Stimulated activated CD4-positive, alpha-beta T cell treated with anti-CD3 and anti-CD28 coated beads, Interleukin-2, amount 100 ng/mL, for 48 hours (primary cell): ENCODE data around the gene HSP90AB1.
A peak's percentile ranks its signal among the peaks of the same experiment; 100 is the strongest.

Experiments used
- DNase-seq, 2 donors: peaks; one replicate each; pipeline ENCODE4 v3.0.0-alpha.2; 2020

HSP90AB1 gene

DNA sequence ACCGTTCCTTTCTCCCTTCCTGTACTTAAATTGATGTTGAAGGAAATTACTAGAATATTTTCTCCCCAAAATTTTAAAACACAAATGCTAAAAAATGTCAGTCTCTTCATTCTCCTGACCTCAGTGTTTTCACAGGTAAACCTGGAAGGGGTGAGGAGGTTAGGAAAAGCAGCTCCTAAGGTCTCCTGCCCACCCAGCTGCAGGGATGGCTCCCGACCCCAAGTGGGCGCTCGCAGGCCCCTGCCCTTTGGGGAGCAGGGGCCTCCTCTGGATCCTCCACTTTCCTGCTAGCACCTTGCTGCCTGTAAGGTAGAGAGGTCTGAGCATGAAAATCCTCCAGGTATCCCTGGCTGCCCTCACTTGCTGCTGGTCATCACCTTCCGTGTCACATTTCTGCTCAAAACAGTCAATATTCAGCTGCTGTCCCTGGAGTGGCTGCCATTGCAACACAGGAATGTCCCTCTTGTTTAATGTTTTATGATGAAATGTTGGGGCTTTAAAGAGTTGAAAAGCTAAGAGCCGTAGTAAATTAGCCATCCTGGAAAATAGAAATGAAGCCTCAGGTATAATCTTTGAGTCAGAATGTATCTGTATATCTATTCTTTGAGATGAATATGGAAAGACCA, 10.9 kb upstream of the HSP90AB1 start:
- no peak for DNase-seq

DNA sequence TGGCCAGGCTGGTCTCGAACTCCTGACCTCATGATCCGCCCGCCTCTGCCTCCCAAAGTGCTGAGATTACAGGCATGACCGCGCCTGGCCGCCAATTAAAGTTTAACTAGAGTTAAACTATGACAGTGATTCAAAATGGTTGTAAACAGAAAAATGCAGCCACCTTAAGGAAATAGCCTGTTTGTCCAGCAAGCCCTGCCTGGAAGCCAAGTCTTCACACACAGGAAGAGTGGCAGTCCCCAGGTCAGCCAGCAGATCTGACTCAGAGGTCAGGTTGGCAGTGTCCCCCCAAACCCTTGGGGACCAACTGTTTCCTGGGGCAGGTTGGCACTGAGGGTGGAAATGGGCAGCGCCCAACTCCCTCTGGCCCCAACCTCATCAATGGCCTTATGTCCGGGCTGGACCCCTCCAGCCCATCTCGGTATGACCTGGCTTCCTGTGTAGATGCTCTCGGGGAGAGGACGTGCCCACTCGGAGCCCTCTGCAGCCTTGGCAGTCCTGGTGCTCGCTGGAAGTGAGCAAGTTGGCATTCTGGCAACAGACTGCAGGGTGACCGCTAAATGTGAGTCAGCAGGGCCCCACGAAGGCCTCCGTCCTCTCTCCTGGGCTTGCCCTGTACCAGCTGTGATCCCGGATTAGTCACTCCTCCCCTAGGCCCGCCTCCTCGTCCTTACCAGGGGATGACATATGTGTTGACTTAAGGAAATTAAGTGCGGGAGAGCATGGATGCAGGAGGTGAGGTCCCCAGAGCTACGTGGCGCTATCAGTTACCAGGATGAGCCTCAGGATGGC, 9.7 kb upstream of the HSP90AB1 start:
- peak; percentile 49 to 51 for DNase-seq

DNA sequence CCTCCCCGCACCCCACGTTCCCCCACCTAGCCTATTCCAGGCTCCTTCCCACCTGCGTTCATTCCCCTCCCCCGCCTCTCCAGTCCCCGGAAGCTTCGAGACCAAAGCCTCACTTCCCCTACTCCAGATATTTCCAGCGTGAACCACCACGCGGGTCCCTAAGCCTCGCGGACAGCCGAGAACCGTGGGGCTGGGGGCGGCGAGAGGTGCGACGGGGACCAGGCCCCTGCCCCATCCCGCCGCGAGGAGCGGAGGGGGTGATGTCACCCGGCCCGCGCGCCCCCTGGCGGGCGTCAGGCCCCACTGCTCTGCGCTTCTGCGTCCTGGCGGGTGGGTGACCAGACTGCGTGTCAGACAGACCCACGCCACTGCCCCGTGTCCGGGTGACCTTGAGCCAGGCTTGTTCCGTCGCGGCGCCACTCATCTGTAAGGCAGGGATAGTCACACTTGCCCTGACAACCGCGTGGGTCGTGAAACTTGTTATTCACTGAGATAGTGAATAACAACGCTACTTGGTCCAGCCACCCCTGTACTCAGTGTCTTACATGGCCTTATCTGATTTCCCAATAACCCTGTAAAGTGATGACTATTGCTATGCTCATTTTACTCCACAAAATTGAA, 9.0 kb upstream of the HSP90AB1 start:
- DNase-seq: peak; percentile 75 to 78

DNA sequence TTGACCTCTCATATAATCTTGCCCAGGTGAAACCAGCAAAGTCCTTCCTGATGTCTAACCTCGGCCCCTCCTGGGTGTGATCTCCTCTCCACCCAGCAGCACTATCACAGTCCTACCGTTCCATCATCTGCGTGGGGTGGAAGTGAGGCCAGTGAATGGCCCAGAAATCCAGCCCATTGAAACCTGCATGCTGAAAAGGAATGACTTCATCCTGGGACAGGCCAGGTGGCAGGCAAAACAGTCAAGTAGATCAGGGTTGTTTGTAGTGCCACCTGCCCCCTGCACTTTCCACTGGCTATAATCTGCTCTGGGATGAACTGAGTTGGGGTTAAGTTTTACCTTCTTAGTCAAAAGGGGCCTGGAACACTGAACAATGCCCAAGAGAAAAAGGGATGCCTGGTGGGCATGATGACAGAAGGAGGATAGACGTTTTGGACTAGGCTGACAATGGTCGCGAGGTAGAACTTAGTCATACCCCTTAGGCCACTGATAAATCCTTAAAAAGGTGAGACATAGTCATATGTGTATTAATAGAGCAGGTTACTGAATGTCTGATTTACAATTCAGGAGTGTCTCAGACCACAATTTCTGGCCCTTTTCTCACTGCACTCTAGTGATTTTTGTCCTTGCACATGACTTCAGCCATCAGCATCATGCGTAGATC, 8.1 kb upstream of the HSP90AB1 start:
- no peak for DNase-seq

DNA sequence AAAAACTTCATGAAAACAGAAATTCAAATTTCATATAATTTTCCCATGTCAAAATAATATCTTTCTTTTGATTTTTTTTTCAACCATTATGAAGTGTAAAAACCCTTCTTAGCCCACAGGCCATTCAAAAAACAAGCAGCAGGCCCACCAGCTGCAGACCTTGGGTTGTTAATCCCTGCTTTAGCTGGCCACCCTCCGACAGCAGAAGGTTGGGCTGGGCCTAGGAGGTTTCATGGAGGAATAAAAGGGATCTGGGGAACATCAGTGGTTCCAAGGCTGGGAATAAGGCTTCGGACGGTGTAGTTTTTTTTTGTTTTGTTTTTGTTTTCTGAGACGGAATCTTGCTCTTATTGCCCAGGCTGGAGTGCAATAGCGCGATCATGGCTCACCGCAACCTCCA, 3.6 kb upstream of the HSP90AB1 start:
- DNase-seq: no peak

DNA sequence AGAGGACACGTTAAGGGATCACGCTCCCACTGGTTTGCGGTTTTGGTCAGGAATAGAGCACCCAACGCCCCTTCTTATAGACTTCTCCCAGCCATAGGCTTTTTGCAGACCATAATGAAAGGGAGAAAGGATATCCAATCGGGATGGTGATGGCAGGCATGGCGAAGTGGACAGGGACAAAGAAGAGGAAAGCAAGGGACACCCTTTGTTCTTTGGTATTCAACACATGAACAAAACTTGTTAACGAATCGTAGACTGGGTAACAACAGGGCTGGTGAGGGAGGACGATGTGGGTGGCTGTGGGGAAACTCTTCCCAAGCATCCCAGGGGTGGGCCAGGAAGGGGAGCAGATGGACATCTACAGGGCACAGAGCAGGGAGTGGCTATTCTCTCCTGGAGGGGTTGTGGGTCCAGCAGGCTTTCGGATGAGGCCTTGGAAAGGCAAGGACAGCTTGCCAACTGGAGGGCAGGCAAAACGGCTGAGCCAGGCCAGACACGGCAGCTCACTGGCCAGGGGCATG, 1.4 kb upstream of the HSP90AB1 start:
- DNase-seq: no peak

DNA sequence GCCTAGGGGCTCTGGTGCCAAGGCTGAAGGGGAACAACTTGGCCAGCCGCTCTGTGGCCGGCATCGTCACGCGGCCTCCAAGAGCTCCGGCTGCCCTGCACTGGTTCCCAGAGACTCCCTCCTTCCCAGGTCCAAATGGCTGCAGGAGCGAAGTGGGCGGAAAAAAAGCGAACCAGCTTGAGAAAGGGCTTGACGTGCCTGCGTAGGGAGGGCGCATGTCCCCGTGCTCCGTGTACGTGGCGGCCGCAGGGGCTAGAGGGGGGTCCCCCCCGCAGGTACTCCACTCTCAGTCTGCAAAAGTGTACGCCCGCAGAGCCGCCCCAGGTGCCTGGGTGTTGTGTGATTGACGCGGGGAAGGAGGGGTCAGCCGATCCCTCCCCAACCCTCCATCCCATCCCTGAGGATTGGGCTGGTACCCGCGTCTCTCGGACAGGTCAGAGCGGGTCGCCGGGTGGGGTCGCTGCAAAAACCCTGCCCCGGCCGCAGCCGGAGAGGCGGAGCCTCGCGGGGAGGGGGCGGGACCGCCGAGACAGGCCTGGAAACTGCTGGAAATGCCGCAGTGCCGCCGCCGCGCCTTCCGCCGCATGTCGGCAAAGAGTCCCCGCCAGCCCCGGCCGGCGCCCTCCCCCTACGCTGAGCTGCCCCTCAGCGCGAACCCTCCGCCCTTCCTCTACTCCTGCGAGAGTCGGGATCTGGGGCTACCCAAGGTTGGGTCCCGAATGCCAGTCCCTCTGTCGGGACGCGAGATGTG, 814 bp upstream of the HSP90AB1 start:
- DNase-seq: peak; percentile 84 to 85

DNA sequence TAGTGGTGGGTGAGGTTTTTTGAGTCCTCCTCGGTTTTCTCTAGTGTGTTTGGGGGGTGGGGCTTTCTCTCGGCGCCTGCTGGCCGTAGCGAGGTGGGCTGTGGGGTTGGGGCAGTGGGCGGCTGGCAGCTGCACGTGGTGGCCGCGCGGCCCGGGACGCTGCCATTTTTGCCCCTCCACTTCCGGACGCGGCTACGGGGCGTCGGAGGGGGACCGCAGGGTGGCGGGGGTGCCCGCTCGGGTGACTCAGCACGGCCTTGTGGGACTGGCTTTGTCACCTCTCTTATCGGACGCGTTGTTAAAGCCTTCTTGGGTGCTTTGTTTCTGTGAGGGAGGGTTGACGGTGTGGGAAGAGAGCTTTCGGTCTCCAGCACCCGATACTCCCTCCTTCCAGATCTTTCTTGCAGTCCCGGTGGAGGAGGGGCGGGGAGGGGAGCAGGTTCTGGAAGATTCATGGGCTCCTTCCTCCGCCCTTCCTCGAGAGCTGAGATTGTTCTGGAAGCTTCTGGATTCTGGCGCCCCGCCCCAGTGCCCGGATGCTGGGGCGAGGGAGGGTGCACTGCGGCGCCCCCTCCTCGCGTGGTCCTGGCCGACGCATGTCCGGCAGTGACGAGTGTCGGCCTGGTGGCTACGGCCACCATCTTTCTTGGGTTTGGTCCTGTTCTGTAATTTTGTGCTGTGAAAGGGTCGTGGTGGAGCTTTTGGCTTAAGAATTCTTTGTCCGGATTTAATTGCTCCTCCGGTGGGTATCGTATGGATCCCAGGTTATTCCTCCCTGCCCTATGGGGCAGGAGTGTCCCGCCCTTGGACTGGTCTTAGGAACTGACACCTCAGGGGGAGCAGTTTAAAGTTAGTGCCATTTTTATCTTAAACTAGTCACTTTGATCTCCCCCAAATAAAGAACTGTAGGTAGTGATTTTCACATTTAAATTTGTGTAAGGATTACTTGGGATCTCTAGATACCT, 719 bp downstream of the HSP90AB1 start:
- peak; percentile 76 to 86 for DNase-seq

DNA sequence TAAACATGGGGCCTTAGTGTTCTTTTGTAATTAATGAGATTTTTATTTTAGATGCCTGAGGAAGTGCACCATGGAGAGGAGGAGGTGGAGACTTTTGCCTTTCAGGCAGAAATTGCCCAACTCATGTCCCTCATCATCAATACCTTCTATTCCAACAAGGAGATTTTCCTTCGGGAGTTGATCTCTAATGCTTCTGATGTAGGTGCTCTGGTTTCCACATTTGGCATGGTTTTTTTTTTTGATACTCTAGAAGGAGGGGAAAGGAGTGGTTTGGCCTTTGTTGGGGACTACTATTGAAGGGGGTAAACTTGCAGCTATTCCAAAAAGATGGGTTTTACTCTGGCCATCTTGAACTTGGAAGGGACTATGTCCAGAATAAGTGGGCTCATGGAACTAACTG, 1.7 kb downstream of the HSP90AB1 start:
- no peak for DNase-seq

DNA sequence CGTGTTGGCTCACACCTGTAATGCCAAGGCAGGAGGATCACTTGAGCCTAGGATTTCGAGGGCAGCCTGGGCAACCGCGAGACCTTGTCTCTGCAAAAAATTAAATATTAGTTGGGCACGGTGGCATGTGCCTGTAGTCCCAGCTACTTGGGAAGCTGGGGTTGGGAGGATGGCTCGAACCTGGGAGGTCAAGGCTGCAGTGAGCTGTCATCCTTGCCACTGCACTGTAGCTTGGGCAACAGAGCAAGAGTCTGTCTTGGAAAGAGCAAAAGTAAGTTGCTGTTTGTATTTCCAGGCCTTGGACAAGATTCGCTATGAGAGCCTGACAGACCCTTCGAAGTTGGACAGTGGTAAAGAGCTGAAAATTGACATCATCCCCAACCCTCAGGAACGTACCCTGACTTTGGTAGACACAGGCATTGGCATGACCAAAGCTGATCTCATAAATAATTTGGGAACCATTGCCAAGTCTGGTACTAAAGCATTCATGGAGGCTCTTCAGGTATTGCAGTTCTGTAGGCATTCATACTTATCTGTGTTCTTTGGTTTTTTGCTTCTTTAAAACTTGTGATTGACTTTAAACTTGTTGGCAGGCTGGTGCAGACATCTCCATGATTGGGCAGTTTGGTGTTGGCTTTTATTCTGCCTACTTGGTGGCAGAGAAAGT, 2.3 kb downstream of the HSP90AB1 start:
- no peak for DNase-seq

DNA sequence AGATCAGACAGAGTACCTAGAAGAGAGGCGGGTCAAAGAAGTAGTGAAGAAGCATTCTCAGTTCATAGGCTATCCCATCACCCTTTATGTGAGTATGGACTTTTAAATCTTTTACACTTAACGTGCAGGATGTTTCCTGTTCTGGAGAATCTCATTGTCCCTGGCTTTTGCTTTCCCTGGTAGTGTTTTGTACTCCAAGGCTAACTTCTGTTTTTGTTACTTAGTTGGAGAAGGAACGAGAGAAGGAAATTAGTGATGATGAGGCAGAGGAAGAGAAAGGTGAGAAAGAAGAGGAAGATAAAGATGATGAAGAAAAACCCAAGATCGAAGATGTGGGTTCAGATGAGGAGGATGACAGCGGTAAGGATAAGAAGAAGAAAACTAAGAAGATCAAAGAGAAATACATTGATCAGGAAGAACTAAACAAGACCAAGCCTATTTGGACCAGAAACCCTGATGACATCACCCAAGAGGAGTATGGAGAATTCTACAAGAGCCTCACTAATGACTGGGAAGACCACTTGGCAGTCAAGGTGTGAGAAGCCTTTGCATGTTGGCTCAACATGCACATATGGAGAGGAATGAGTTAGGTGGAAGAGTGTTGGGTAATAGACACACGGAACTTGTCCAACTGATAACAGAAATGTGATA, 3.3 kb downstream of the HSP90AB1 start:
- no peak for DNase-seq

DNA sequence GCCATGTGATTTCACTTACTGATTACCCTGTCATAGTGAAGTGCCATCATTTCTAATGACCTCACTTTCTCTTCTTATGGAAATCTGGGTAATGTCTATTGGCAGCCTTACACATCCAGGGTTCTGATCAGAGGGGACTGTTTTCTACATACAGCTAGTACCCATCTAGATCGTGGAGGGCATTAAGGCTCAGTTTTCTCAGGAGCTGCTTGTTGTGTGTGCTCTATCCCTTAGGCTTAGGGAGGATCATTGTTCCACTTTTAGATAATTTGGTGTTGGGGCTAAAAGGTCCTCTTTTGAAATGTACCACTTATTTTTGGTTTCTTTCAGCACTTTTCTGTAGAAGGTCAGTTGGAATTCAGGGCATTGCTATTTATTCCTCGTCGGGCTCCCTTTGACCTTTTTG, 3.8 kb downstream of the HSP90AB1 start:
- no peak for DNase-seq

DNA sequence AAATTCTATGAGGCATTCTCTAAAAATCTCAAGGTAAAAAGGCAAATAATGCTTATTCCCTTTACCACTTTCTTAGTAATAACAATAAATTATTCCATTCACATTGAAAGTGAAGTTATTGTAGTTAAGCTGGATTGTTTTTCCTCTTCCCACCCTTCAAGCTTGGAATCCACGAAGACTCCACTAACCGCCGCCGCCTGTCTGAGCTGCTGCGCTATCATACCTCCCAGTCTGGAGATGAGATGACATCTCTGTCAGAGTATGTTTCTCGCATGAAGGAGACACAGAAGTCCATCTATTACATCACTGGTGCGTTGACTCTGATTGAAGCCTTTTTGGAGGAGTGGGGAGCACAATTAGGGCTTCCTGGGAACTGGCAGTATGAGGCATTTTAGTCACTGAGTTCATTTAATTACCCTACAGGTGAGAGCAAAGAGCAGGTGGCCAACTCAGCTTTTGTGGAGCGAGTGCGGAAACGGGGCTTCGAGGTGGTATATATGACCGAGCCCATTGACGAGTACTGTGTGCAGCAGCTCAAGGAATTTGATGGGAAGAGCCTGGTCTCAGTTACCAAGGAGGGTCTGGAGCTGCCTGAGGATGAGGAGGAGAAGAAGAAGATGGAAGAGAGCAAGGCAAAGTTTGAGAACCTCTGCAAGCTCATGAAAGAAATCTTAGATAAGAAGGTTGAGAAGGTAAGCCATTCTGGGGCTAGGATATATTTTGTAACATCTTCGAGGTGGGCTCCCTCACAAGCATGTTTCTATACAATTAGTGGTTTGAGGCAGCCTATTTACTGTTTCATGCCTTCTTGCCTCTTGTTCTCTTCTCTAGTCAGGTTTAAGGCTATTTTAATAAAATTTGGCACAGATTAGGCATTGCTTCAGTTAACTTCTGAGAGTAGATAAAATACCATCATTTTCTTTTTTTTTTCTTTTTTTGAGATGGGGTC, 4.9 kb downstream of the HSP90AB1 start:
- DNase-seq: no peak

DNA sequence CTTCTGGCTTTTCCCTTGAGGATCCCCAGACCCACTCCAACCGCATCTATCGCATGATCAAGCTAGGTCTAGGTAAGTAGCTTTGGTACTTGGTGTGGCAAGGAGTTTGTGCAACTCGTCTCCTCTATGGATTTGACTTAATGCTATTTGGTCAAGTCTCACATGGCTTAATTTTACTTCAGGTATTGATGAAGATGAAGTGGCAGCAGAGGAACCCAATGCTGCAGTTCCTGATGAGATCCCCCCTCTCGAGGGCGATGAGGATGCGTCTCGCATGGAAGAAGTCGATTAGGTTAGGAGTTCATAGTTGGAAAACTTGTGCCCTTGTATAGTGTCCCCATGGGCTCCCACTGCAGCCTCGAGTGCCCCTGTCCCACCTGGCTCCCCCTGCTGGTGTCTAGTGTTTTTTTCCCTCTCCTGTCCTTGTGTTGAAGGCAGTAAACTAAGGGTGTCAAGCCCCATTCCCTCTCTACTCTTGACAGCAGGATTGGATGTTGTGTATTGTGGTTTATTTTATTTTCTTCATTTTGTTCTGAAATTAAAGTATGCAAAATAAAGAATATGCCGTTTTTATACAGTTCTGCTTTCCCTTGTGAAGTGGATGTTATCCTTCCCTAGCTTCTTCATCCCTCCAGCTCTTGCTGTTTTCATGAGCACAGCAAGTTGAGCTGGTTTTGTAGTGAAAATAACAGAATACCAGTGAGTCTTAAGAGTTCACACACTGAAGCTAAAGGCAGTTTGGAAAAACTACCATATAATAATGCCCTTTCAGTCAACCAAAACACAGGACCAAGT, 6.6 kb downstream of the HSP90AB1 start:
- peak; percentile 57 to 67 for DNase-seq

DNA sequence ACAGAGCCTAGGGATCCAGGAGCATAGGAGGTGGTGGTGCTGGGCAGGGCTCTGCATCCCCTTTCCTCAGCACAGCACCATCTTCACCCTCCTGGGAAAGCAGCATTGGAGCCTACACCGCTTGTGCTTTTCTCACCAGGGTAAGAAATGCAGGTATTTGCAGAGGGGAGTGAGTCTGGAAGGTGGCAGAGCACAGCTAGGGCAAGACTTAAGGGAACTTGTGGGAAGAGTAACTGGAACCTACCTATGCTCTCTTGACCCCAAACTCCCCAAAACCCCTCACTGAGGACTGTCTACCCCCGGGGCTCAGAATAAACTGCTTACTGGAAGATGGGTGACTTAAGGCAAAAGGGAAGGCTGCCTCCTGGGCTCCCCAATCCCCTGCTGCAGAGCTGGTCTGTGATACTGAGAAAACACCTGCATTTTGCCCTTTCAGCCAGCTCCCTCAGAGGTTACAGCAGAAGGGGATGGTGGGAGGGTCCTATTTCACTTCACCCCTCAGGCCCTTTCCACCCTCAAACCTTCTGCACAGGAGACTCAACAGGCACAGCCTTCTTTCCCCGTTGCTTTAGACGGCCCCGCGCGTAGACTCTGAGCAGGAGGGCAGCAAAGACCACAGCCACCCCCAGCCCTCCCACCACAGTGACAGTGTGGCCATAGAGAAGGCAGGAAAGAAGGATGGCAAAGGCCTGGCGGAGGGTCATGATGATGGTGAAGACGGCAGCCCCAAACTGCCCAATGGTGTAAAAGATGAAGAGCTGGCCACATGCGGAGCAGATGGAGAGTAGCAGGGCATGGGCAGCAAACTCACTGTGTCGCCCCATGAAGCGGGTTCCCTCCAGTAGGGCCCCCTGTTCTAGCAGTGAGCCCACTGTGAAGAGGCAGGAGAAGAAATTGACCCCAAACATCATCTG, 7.5 kb downstream of the HSP90AB1 start:
- peak in 1 of 2 donors; percentile 40 for DNase-seq

DNA sequence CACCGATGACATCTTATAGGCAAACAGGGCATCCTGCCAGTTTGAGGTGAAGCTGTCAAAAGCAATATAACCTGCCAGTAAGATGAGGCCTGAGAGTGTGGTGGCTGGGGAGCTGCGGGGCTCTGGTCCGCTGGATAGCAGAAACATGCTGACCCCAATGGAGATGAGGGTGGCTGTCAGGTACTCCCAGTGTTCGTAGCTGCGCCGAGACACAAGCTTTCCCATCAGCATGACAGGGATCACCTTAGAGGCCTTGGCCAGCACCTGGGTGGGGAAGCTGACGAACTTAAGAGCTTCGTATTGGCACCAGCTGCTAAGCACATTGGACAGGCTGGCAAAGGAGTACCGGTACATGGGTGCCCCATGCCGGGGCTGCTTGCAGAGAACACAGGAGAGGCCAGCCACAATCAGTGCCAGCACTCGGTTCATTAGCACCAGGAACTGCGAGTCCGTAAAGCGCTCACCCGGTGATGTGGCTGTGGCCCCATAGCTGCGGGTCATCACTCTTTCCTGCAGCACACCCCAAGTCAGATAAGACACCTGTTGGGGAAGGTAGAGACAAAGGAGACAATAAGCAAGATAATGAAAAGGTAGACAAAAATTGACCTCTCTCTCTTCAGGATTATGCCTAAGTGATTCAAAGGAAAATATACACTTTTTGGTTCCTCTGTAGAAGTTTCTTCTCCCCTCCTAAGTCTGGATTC, 8.4 kb downstream of the HSP90AB1 start:
- DNase-seq: peak in 1 of 2 donors; percentile 44
